ENCODE data around the gene CHCHD3.

- no peak for TF ChIP-seq CTCF (IDR thresholded peaks at IDR 0.05)
- TF ChIP-seq POLR2AphosphoS5 (IDR thresholded peaks at IDR 0.05): no peak
- no peak for TF ChIP-seq POLR2A (IDR thresholded peaks at IDR 0.05)
These were observed 29.1 kb downstream of the CHCHD3 start for GRCh38 chr7:133052826-133053225.

Measured in breast epithelium (tissue), 3 donors.